Endodermal cell (in vitro differentiated cells): ENCODE results near the gene CREBBP. TPM values are rescaled to one million over a fixed set of nuclear protein-coding genes. Genes with fewer than 3 reads are reported as not detected.
A peak's percentile ranks its signal among the peaks of the same experiment; 100 is the strongest.
"Not testable (repeated sequence)": the region's sequence is repeated elsewhere in the genome, so short reads cannot be mapped to it uniquely, and the experiment has no call there.

Experiments used
- DNase-seq: peaks from one replicate; pipeline ENCODE4 v3.0.0-alpha.2; 2017
- H3K27ac ChIP-seq: 2 replicates; pipeline ENCODE4 v1.5.1; 2013; ENCODE audit warnings: mild to moderate bottlenecking, low read depth, low read length, moderate library complexity
- H3K27me3 ChIP-seq: 2 replicates; pipeline ENCODE4 v1.6.1; 2013; ENCODE audit warnings: mild to moderate bottlenecking, low read length, moderate library complexity; ENCODE audit not compliant: insufficient read depth, control insufficient read depth, poor library complexity, severe bottlenecking
- H3K36me3 ChIP-seq: 2 replicates; pipeline ENCODE4 v1.7.0; 2013; ENCODE audit warnings: mild to moderate bottlenecking, low read length, moderate library complexity; ENCODE audit not compliant: control insufficient read depth, insufficient read depth
- H3K4me1 ChIP-seq: one replicate; pipeline ENCODE4 v1.7.0; 2013; ENCODE audit warnings: low read length; ENCODE audit not compliant: control insufficient read depth, insufficient read depth
- H3K4me3 ChIP-seq: 2 replicates; pipeline ENCODE4 v1.5.1; 2013; ENCODE audit warnings: mild to moderate bottlenecking, low read length, moderate library complexity
- H3K9ac ChIP-seq: 2 replicates; pipeline ENCODE4 v1.6.1; 2013; ENCODE audit warnings: mild to moderate bottlenecking, low read length, moderate library complexity; ENCODE audit not compliant: poor library complexity, severe bottlenecking; ENCODE audit errors: extremely low read depth
- H3K9me3 ChIP-seq: 2 replicates; pipeline ENCODE4 v1.6.1; 2013; ENCODE audit warnings: mild to moderate bottlenecking, low read length, moderate library complexity; ENCODE audit not compliant: control insufficient read depth
- H3K27ac Mint-ChIP-seq: 2 replicates; pipeline ENCODE4 v1.8.0; 2020; ENCODE audit warnings: mixed read lengths
- H3K27me3 Mint-ChIP-seq: 2 replicates; pipeline ENCODE4 v1.8.0; 2021; ENCODE audit warnings: mild to moderate bottlenecking, mixed read lengths; ENCODE audit not compliant: insufficient read depth
- H3K36me3 Mint-ChIP-seq: 2 replicates; pipeline ENCODE4 v1.8.0; 2020; ENCODE audit warnings: low read depth, mixed read lengths
- H3K4me1 Mint-ChIP-seq: 2 replicates; pipeline ENCODE4 v1.8.0; 2020; ENCODE audit warnings: mixed read lengths
- H3K4me3 Mint-ChIP-seq: 2 replicates; pipeline ENCODE4 v1.8.0; 2020; ENCODE audit warnings: mild to moderate bottlenecking, moderate library complexity, mixed read lengths
- H3K9me3 Mint-ChIP-seq: 2 replicates; pipeline ENCODE4 v1.8.0; 2020; ENCODE audit warnings: mild to moderate bottlenecking, mixed read lengths
- WGBS, 2 experiments: methylation state at CpG; one replicate each; pipeline versions ENCODE4 v1.1.5 to v1.1.7; 2013; ENCODE audit warnings: missing lambda C conversion rate in 2 of 2, mixed read lengths in 1 of 2; ENCODE audit not compliant: insufficient coverage in 1 of 2, insufficient read length in 1 of 2; 5-methylcytosine and 5-hydroxymethylcytosine counted together
- total RNA-seq, 2 donors: library from RNA; stranded (reverse); fragmentation: NEBNext Ultra II Directional in 1 of 2; extraction: Animal tissue kit (Norgen Biotek cat#: 25700) in 1 of 2; gene quantifications; 2 replicates in 1 of 2; 3 replicates in 1 of 2; pipeline ENCODE4 v1.2.1, GENCODE V29; 2021
- TF ChIP-seq, protein P1 (sequence below): fragments of 200-600 bp; sonication (generic); conservative IDR thresholded peaks from 2 replicates; pipeline ENCODE4 v1.5.0; 2021; ENCODE audit warnings: antibody characterized with exemption, mild to moderate bottlenecking

Gene CREBBP
- total RNA-seq, 2 donors from 2014 or later = 71.1 to 103 TPM

DNA sequence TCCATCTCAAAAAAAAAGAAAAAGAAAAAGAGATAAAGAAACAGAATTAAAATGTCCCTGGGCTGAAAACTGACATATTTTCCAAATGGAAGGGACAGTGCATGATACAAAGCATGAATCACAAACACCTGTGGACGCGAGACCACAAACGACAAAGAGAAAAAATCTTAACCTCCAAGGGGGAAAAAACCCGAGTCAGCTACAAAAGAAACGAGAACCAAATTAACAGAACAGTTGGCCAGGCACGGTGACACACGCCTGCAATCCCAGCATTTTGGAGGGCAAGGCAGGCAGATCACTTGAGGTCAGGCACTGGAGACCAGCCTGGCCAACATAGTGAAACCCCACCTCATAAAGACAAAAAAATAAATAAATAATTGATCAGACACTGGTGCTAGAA lies 165.1 kb downstream of the CREBBP start:
- Histone ChIP-seq H3K27ac (no peak overlapping the region), H3K27me3 (no peaks in the 10 kb centered on the region), H3K36me3 (no peaks in the 10 kb centered on the region), H3K4me1 (no peaks in the 10 kb centered on the region), H3K4me3 (no peak overlapping the region), H3K9ac (no peak overlapping the region), H3K9me3 (no peaks in the 10 kb centered on the region)
- Mint-ChIP-seq H3K4me3 (peak overlapping the region; percentile 88), H3K27ac (no peak overlapping the region), H3K27me3 (no peaks in the 10 kb centered on the region), H3K9me3 (no peaks in the 10 kb centered on the region), H3K4me1 (peaks cover 25% of the 10 kb centered on the region), H3K36me3 (peaks cover 16% of the 10 kb centered on the region)
- TF ChIP-seq, protein P1, sequence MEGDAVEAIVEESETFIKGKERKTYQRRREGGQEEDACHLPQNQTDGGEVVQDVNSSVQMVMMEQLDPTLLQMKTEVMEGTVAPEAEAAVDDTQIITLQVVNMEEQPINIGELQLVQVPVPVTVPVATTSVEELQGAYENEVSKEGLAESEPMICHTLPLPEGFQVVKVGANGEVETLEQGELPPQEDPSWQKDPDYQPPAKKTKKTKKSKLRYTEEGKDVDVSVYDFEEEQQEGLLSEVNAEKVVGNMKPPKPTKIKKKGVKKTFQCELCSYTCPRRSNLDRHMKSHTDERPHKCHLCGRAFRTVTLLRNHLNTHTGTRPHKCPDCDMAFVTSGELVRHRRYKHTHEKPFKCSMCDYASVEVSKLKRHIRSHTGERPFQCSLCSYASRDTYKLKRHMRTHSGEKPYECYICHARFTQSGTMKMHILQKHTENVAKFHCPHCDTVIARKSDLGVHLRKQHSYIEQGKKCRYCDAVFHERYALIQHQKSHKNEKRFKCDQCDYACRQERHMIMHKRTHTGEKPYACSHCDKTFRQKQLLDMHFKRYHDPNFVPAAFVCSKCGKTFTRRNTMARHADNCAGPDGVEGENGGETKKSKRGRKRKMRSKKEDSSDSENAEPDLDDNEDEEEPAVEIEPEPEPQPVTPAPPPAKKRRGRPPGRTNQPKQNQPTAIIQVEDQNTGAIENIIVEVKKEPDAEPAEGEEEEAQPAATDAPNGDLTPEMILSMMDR = no peak
- 93% methylated on average over 7 of the region's 7 CpGs for WGBS, 2 experiments
- DNase-seq = no peak

DNA sequence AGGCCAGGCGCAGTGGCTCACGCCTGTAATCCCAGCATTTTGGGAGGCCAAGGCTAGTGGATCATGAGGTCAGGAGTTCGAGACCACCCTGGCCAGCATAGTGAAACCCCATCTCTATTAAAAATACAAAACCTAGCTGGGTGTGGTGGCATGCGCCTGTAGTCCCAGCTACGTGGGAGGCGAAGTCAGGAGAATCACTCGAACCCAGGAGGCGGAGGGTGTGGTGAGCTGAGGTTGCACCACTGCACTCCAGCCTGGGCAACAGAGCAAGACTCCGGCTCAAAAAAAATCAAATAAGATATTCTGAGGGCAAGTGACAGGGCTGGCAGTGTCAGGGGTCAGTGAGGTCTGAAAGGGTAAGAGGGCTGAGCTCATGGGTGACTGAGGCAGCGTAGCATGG lies 166.1 kb downstream of the CREBBP start:
- not testable (repeated sequence) for H3K27me3 Mint-ChIP-seq, H3K9me3 ChIP-seq, H3K27me3 ChIP-seq, H3K27ac Mint-ChIP-seq, H3K4me3 ChIP-seq, H3K27ac ChIP-seq, H3K4me1 ChIP-seq, H3K9me3 Mint-ChIP-seq, H3K9ac ChIP-seq, DNase-seq, H3K36me3 ChIP-seq, H3K4me3 Mint-ChIP-seq
- Mint-ChIP-seq H3K36me3 (peaks cover 25% of the 10 kb centered on the region), H3K4me1 (peaks cover 25% of the 10 kb centered on the region)
- whole genome bisulfite sequencing, 2 experiments = 92 to 93% methylated on average over 9 to 10 of the region's 10 CpGs

DNA sequence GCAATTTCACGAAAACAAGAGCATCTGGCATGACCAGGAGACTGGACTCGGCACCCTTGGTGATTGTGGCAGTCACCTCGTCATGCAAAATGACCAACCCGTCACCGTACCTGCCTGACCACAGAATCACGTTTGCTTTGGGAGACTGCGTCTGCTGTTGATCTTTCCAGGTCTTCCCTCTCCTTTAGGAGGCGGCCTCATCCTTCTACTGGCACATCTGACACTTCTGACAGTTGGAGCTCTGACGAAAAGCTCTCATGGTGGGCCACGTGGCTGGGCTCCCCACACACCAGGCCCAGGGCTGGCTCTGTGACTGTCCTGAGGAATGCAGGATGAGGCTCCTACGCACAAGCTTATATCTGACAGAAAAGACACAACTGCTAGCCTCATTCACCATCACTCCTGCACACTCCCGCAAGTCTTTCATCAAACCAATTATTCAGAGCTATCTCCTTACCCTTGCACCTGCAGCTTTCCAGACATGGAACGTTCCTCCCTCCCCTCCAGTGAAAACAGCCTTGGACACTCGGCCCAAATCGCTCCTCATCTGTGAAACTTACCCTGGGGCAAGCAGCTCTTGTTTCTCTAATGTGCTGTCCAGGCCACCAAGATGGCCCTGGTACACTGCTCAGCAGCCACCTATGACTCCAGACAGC lies 166.8 kb downstream of the CREBBP start:
- H3K27ac ChIP-seq = no peak overlapping the region
- 93% methylated on average over 15 of the region's 15 CpGs for WGBS, 2 experiments
- H3K4me3 ChIP-seq = no peak overlapping the region
- H3K4me3 Mint-ChIP-seq = no peak overlapping the region
- H3K27me3 Mint-ChIP-seq = no peaks in the 10 kb centered on the region
- TF ChIP-seq, protein P1 = no peak
- no peaks in the 10 kb centered on the region for H3K9me3 ChIP-seq
- H3K36me3 Mint-ChIP-seq = peaks cover 27% of the 10 kb centered on the region
- no peak for DNase-seq
- no peaks in the 10 kb centered on the region for H3K27me3 ChIP-seq
- H3K4me1 ChIP-seq = no peaks in the 10 kb centered on the region
- H3K27ac Mint-ChIP-seq = peak overlapping the region; percentile 83
- no peak overlapping the region for H3K9ac ChIP-seq
- peaks cover 25% of the 10 kb centered on the region for H3K4me1 Mint-ChIP-seq
- H3K9me3 Mint-ChIP-seq = no peaks in the 10 kb centered on the region
- no peaks in the 10 kb centered on the region for H3K36me3 ChIP-seq
